ENCODE measurements around the gene TCF7L1. TPM values are rescaled to one million over a fixed set of nuclear protein-coding genes. Genes with fewer than 3 reads are reported as not detected.

TCF7L1 gene
- total and polyA plus RNA-seq, 9 of the 15 experiments (the other 6 are each of a cell fraction or from before 2014, with no cell fraction given) = 0.03 to 0.11 (median 0.07) TPM; not detected in 5

DNA sequence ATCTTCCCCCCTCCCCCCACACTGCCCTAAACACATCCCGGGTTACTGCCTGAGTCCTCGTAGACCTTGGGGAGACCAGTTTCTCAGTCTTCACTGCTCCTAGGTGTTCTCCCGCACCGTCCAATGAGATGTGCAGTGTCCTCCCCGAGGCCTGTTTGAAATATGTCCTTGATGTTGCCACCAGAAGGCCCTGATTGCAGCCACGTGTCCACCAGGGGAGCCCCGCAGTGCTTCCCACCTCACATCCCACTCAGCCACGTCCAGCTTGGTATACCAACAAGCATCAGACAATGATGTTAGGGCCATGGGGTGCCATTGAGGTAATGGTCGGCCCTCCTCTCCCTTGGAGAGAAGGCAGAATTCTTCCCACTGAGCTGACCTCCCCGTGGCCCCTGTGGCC is 38.7 kb downstream of the TCF7L1 start:
- ChIA-PET POLR2A (interaction anchor here (0.7 to 0.8 kb wide), 2 partner anchors 14 to 87 kb away, joined by 3 to 7 read pairs; no protein-coding TSS in a partner anchor), CTCF (ENCODE audit: low intra/inter-chr PET ratio) (no interaction called here)
- Histone ChIP-seq H3K36me3 (ENCODE audit: control insufficient read depth, insufficient read depth, low read length) (no peaks in the 10 kb centered on the region), H3K27ac (ENCODE audit: extremely low read depth, low read depth, low read length) (no peak overlapping the region), H4K20me1 (replicated peaks; ENCODE audit: control insufficient read depth, insufficient read depth, low read length) (no peaks in the 10 kb centered on the region), H3K27me3 (ENCODE audit: control insufficient read depth in 2 of 2, insufficient read depth in 2 of 2, low read length in 2 of 2) (peaks cover 36 to 69% of the 10 kb centered on the region in 2 experiments), H3K4me3 (no peak overlapping the region), H3K4me1 (replicated peaks in 1 of 2; ENCODE audit: control insufficient read depth in 2 of 2, insufficient read depth in 2 of 2, low read length in 2 of 2) (no peaks in the 10 kb centered on the region), H3K9me3 (replicated peaks; ENCODE audit: control insufficient read depth, insufficient read depth, low read depth, low read length) (0 out of 2 replicates have a peak, but pooled peaks cover 1% of the 10 kb centered on the region), H3K4me2 (ENCODE audit: insufficient read depth, low read length) (no peak overlapping the region), H3K9ac (ENCODE audit: insufficient read depth in 1 of 2, low read depth in 2 of 2, low read length in 2 of 2) (no peak overlapping the region), H3K79me2 (ENCODE audit: control insufficient read depth, insufficient read depth, low read length) (no peaks in the 10 kb centered on the region), H3K9me1 (ENCODE audit: control insufficient read depth, insufficient read depth, low read length) (no peaks in the 10 kb centered on the region), H2AFZ (ENCODE audit: low read depth, low read length) (no peak overlapping the region)
- no peak for ATAC-seq
- TF ChIP-seq ZNF143 (CRISPR knock-in tag; IDR thresholded peaks at IDR 0.05) (no peak), RBM34 (IDR thresholded peaks at IDR 0.05; ENCODE audit: borderline replicate concordance, insufficient read depth, low read length) (no peak), SUPT5H (IDR thresholded peaks at IDR 0.05) (no peak), RB1 (IDR thresholded peaks at IDR 0.05; ENCODE audit: low read depth) (no peak), SREBF1 (IDR thresholded peaks at IDR 0.05; ENCODE audit: borderline replicate concordance, low read depth, low read length) (no peak), EP300 (IDR thresholded peaks at IDR 0.05; ENCODE audit: low read length) (no peak), RBM25 (IDR thresholded peaks at IDR 0.05; ENCODE audit: low read depth, low read length, severe bottlenecking) (no peak), KDM2B (CRISPR knock-in tag; IDR thresholded peaks at IDR 0.05) (no peak), STAT5B (CRISPR knock-in tag; IDR thresholded peaks at IDR 0.05) (no peak), KLF16 (IDR thresholded peaks at IDR 0.05) (no peak), ZZZ3 (IDR thresholded peaks at IDR 0.05) (no peak), DPF2 (IDR thresholded peaks at IDR 0.05) (no peak), GTF2E2 (tag; IDR thresholded peaks at IDR 0.05) (no peak), ILF3 (IDR thresholded peaks at IDR 0.05; ENCODE audit: borderline replicate concordance) (no peak), ZNF583 (CRISPR knock-in tag; IDR thresholded peaks at IDR 0.05) (no peak)
- TF ChIP-seq, protein P1, sequence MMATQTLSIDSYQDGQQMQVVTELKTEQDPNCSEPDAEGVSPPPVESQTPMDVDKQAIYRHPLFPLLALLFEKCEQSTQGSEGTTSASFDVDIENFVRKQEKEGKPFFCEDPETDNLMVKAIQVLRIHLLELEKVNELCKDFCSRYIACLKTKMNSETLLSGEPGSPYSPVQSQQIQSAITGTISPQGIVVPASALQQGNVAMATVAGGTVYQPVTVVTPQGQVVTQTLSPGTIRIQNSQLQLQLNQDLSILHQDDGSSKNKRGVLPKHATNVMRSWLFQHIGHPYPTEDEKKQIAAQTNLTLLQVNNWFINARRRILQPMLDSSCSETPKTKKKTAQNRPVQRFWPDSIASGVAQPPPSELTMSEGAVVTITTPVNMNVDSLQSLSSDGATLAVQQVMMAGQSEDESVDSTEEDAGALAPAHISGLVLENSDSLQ (IDR thresholded peaks at IDR 0.05) = no peak
- TF ChIP-seq, protein P2, sequence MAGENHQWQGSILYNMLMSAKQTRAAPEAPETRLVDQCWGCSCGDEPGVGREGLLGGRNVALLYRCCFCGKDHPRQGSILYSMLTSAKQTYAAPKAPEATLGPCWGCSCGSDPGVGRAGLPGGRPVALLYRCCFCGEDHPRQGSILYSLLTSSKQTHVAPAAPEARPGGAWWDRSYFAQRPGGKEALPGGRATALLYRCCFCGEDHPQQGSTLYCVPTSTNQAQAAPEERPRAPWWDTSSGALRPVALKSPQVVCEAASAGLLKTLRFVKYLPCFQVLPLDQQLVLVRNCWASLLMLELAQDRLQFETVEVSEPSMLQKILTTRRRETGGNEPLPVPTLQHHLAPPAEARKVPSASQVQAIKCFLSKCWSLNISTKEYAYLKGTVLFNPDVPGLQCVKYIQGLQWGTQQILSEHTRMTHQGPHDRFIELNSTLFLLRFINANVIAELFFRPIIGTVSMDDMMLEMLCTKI (IDR thresholded peaks at IDR 0.05; ENCODE audit: partially characterized antibody) = no peak
- TF ChIP-seq, protein P3, sequence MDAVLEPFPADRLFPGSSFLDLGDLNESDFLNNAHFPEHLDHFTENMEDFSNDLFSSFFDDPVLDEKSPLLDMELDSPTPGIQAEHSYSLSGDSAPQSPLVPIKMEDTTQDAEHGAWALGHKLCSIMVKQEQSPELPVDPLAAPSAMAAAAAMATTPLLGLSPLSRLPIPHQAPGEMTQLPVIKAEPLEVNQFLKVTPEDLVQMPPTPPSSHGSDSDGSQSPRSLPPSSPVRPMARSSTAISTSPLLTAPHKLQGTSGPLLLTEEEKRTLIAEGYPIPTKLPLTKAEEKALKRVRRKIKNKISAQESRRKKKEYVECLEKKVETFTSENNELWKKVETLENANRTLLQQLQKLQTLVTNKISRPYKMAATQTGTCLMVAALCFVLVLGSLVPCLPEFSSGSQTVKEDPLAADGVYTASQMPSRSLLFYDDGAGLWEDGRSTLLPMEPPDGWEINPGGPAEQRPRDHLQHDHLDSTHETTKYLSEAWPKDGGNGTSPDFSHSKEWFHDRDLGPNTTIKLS (IDR thresholded peaks at IDR 0.05; ENCODE audit: borderline replicate concordance, low read depth) = no peak
- no TSS peak for BruUV-seq (replicated peaks)
- in situ Hi-C loops (cut with MboI) (no loop called here), intact Hi-C loops (cut with micrococcal nuclease) (no loop called here)
- 2% methylated on average over 10 of the region's 10 CpGs for WGBS (ENCODE audit: insufficient coverage, low coverage, missing lambda C conversion rate)
- no peak for DNase-seq (ENCODE audit: extremely low read depth in 1 of 4, low spot score in 3 of 4)
- FAIRE-seq = no peak

Measured in K562 (cell line).